ENCODE measurements around the gene AFAP1. TPM values are rescaled to one million over a fixed set of nuclear protein-coding genes. Genes with fewer than 3 reads are reported as not detected.

Gene AFAP1
- total RNA-seq, 1 donor from 2014 or later, result 31.9 TPM

DNA sequence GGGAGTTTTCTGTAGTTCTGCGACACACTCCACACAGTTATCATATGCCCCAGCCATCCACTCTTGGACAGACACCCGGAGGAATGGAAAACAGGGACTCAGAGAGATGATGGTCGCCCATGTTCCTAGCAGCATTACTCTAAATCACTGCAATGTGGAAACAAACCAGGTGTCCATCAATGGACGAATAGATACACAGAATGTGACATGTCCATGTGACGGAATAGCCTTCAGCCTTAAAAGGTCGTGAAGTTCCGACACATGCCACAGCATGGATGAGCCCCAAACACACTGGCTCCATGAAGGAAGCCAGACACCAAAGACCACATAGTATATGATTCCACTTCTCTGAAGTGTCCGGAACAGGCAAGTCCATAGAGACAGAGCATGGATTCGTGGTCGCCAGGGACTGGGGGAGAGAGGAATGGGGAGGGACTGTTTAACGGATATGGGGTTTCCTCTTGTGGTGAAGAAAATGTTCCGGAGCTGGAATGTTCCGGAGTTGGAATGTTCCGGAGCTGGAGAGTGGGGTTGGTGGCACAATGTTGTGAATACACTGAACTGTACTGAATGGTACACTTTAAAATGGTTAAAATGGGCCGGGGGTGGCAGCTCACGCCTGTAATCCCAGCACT is 28.7 kb upstream of the AFAP1 start:
- H3K36me3 Mint-ChIP-seq (ENCODE audit: insufficient read depth), result no peaks in the 10 kb centered on the region
- H3K4me3 Mint-ChIP-seq (ENCODE audit: low read depth), result no peak overlapping the region

DNA sequence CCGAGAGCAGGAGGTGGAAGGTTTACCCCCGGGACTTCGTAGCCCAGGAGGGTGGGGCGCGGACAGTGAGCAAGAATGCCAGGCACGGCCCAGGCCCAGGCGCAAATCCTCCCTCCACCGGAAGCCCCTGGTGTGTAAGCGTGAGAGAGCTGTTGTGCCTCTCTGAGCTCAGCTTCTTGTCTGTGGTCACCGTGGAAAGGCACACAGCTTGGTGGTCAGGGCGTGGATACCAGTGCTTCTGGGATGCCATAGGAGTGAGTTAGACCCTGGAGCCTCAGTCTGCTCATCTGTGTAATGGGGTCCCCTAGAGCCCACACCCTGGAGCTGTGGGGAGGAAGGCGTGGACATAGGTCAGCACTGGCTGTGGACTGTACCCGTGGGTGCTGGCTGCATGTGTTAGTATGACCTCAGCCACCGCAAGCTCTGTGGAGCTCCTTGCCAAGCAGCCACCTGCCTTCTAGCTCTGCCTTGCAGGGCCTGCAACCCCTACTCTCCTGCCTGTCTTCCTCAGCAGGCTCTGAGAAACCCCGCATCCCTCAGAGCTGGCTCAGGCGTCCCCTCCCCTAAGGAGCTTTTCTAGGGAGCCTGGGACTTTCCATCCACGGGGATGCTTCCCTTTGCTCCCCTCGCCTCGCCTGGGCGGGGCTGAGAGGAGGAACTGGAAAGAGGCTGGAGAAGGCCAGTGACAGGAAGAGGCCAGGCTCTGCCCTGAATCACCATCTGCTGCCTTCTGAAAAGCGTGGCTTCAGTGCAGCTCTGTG is 28.0 kb upstream of the AFAP1 start:
- Mint-ChIP-seq H3K27ac (no peak overlapping the region), H3K36me3 (ENCODE audit: insufficient read depth) (no peaks in the 10 kb centered on the region), H3K4me3 (ENCODE audit: low read depth) (no peak overlapping the region), H3K27me3 (peaks cover 3% of the 10 kb centered on the region), H3K9me3 (ENCODE audit: low read depth) (no peaks in the 10 kb centered on the region), H3K4me1 (ENCODE audit: low read depth) (peaks cover 22% of the 10 kb centered on the region)
- TF ChIP-seq, protein P1, sequence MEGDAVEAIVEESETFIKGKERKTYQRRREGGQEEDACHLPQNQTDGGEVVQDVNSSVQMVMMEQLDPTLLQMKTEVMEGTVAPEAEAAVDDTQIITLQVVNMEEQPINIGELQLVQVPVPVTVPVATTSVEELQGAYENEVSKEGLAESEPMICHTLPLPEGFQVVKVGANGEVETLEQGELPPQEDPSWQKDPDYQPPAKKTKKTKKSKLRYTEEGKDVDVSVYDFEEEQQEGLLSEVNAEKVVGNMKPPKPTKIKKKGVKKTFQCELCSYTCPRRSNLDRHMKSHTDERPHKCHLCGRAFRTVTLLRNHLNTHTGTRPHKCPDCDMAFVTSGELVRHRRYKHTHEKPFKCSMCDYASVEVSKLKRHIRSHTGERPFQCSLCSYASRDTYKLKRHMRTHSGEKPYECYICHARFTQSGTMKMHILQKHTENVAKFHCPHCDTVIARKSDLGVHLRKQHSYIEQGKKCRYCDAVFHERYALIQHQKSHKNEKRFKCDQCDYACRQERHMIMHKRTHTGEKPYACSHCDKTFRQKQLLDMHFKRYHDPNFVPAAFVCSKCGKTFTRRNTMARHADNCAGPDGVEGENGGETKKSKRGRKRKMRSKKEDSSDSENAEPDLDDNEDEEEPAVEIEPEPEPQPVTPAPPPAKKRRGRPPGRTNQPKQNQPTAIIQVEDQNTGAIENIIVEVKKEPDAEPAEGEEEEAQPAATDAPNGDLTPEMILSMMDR (IDR thresholded peaks at IDR 0.05; ENCODE audit: unreplicated experiment), result no peak
- DNase-seq (ENCODE audit: low spot score, unreplicated experiment), result no peak

More for the DNA sequence above, 28.7 kb upstream of the AFAP1 start:
- H3K4me1 Mint-ChIP-seq (ENCODE audit: low read depth), result peaks cover 24% of the 10 kb centered on the region
- DNase-seq (ENCODE audit: low spot score, unreplicated experiment), result no peak
- no peak overlapping the region for H3K27ac Mint-ChIP-seq
- peaks cover 3% of the 10 kb centered on the region for H3K27me3 Mint-ChIP-seq
- TF ChIP-seq, protein P1 (IDR thresholded peaks at IDR 0.05; ENCODE audit: unreplicated experiment), result no peak
- H3K9me3 Mint-ChIP-seq (ENCODE audit: low read depth), result no peaks in the 10 kb centered on the region

DNA sequence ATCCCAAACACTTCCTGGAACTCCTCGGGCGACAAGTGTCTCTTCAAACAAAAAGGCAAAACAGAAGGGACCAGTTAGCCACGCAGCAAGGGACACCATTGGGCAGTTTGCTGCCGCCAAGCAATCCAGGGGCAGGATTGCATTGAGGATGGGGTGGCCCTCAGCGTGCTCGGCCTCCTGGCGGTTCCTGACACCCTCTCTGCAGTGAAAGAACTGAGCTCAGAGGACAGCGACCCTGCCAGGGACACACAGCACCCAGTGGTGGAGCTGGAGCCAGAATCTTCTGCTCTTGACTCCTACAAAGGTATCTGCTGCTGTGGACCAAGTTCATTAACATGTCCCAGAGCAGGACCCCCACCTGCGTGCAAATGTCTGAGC is 27.4 kb upstream of the AFAP1 start:
- H3K36me3 Mint-ChIP-seq (ENCODE audit: insufficient read depth), result no peaks in the 10 kb centered on the region
- DNase-seq (ENCODE audit: low spot score, unreplicated experiment), result no peak
- H3K4me1 Mint-ChIP-seq (ENCODE audit: low read depth), result peaks cover 16% of the 10 kb centered on the region
- TF ChIP-seq, protein P1 (IDR thresholded peaks at IDR 0.05; ENCODE audit: unreplicated experiment), result no peak
- peaks cover 3% of the 10 kb centered on the region for H3K27me3 Mint-ChIP-seq
- no peaks in the 10 kb centered on the region for H3K9me3 Mint-ChIP-seq (ENCODE audit: low read depth)
- no peak overlapping the region for H3K4me3 Mint-ChIP-seq (ENCODE audit: low read depth)
- no peak overlapping the region for H3K27ac Mint-ChIP-seq

DNA sequence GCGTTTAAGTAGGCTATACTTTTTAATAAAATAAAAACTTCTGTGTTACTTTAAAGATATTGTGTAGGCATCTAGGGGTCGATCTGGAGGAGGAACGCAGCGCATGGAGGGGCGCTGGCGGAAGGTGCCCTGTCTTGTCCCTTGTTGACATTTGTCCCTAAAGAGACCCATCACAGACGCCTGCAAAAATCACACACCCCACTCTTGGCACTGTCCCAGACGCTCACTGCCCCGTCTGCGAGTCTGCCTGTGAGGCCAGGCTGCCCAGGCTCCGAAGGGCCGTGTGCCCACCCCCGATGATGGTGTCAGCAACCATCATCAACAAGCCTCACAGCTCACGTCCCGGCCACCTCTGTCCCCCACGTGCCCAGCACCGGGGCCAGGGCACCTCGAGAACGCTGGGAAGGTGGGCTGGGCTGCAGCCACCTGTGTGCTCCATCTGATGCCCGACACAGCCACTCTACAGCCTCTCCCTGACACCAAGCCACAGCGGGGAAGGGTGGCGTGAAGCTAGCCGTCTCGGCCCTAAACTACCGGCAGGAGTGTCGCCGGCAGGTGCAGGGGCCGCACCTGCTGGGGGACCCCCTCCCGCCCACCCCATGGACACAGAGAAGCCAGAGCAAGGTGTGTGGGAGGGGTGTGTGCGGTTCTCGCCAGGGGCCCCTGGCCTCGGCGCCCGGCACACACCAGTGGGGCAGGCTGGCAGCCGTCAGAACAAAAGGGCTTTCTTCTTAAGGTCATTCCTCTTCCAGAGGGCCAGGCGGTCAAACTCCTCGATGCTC is 26.8 kb upstream of the AFAP1 start:
- no peaks in the 10 kb centered on the region for H3K36me3 Mint-ChIP-seq (ENCODE audit: insufficient read depth)
- H3K4me3 Mint-ChIP-seq (ENCODE audit: low read depth), result no peak overlapping the region
- peaks cover 16% of the 10 kb centered on the region for H3K4me1 Mint-ChIP-seq (ENCODE audit: low read depth)
- no peak for DNase-seq (ENCODE audit: low spot score, unreplicated experiment)
- H3K27me3 Mint-ChIP-seq, result peaks cover 3% of the 10 kb centered on the region
- TF ChIP-seq, protein P1 (IDR thresholded peaks at IDR 0.05; ENCODE audit: unreplicated experiment), result no peak
- no peak overlapping the region for H3K27ac Mint-ChIP-seq
- no peaks in the 10 kb centered on the region for H3K9me3 Mint-ChIP-seq (ENCODE audit: low read depth)
